ENCODE measurements around the gene ST8SIA2. TPM values are rescaled to one million over a fixed set of nuclear protein-coding genes. Genes with fewer than 3 reads are reported as not detected.

The ST8SIA2 gene
- polyA plus RNA-seq, 3 donors: not detected

- Histone ChIP-seq H3K4me1 (ENCODE audit: control insufficient read depth in 1 of 2, insufficient read depth in 2 of 2, low read length in 2 of 2) (no peaks in the 10 kb centered on the region), H4K20me1 (ENCODE audit: insufficient read depth, low read length) (no peaks in the 10 kb centered on the region), H3K79me2 (ENCODE audit: insufficient read depth, low read length) (no peaks in the 10 kb centered on the region), H3K9me3 (replicated peaks in 1 of 2; ENCODE audit: control insufficient read depth in 1 of 2, insufficient read depth in 1 of 2, low read length in 2 of 2) (no peaks in the 10 kb centered on the region), H3K27ac (ENCODE audit: low read depth in 1 of 2, low read length in 2 of 2) (no peak overlapping the region), H2AFZ (ENCODE audit: insufficient read depth, low read depth, low read length, poor library complexity, severe bottlenecking) (no peak overlapping the region), H3K36me3 (replicated peaks in 1 of 2; ENCODE audit: control insufficient read depth in 1 of 2, insufficient read depth in 2 of 2, low read length in 2 of 2) (no peaks in the 10 kb centered on the region), H3K27me3 (ENCODE audit: control insufficient read depth in 2 of 2, insufficient read depth in 2 of 2, low read length in 2 of 2) (no peaks in the 10 kb centered on the region), H3K4me2 (replicated peaks; ENCODE audit: extremely low read depth, low read length, poor library complexity, severe bottlenecking) (no peak overlapping the region), H3K4me3 (replicated peaks in 1 of 3; ENCODE audit: low read depth in 2 of 3, low read length in 3 of 3) (no peak overlapping the region), H3K9ac (ENCODE audit: insufficient read depth, low read length, poor library complexity, severe bottlenecking) (no peak overlapping the region)
- Mint-ChIP-seq H3K27me3 (ENCODE audit: low read depth in 3 of 3) (peaks cover 0 to under 1% (median 0%) of the 10 kb centered on the region in 3 donors), H3K4me3 (no peak overlapping the region), H3K36me3 (no peaks in the 10 kb centered on the region), H3K9me3 (peaks cover 0 to 2% (median 0%) of the 10 kb centered on the region in 7 donors), H3K27ac (no peak overlapping the region), H3K4me1 (no peaks in the 10 kb centered on the region)
- no peak for DNase-seq
- intact Hi-C loops (cut with micrococcal nuclease): no loop called here
- no peak for TF ChIP-seq CTCF (IDR thresholded peaks at IDR 0.05)
- WGBS (ENCODE audit: insufficient coverage): 94% methylated on average over 3 of the region's 3 CpGs
These were observed 49.7 kb downstream of the ST8SIA2 start for GRCh38 chr15:92443381-92443780.

- TF ChIP-seq CTCF (IDR thresholded peaks at IDR 0.05): no peak
- H3K4me2 ChIP-seq (replicated peaks; ENCODE audit: extremely low read depth, low read length, poor library complexity, severe bottlenecking): no peak overlapping the region
- H3K4me3 Mint-ChIP-seq: no peak overlapping the region
- H3K27ac Mint-ChIP-seq: no peak overlapping the region
- DNase-seq: no peak
- no peaks in the 10 kb centered on the region for H3K27me3 ChIP-seq (ENCODE audit: control insufficient read depth in 2 of 2, insufficient read depth in 2 of 2, low read length in 2 of 2)
- H3K79me2 ChIP-seq (ENCODE audit: insufficient read depth, low read length): no peaks in the 10 kb centered on the region
- no peaks in the 10 kb centered on the region for H3K9me3 ChIP-seq (replicated peaks in 1 of 2; ENCODE audit: control insufficient read depth in 1 of 2, insufficient read depth in 1 of 2, low read length in 2 of 2)
- H3K27ac ChIP-seq (ENCODE audit: low read depth in 1 of 2, low read length in 2 of 2): no peak overlapping the region
- H3K4me1 Mint-ChIP-seq: no peaks in the 10 kb centered on the region
- no peaks in the 10 kb centered on the region for H3K4me1 ChIP-seq (ENCODE audit: control insufficient read depth in 1 of 2, insufficient read depth in 2 of 2, low read length in 2 of 2)
- H3K9me3 Mint-ChIP-seq: peaks cover 0 to 2% (median 0%) of the 10 kb centered on the region in 7 donors
- no peak overlapping the region for H3K4me3 ChIP-seq (replicated peaks in 1 of 3; ENCODE audit: low read depth in 2 of 3, low read length in 3 of 3)
- no peak overlapping the region for H3K9ac ChIP-seq (ENCODE audit: insufficient read depth, low read length, poor library complexity, severe bottlenecking)
- peaks cover 0 to 2% (median 0%) of the 10 kb centered on the region in 3 donors for H3K27me3 Mint-ChIP-seq (ENCODE audit: low read depth in 3 of 3)
- H2AFZ ChIP-seq (ENCODE audit: insufficient read depth, low read depth, low read length, poor library complexity, severe bottlenecking): no peak overlapping the region
- intact Hi-C loops (cut with micrococcal nuclease): no loop called here
- H3K36me3 Mint-ChIP-seq: no peaks in the 10 kb centered on the region
- no peaks in the 10 kb centered on the region for H4K20me1 ChIP-seq (ENCODE audit: insufficient read depth, low read length)
- WGBS (ENCODE audit: insufficient coverage): 99% methylated on average over 12 of the region's 21 CpGs
- H3K36me3 ChIP-seq (replicated peaks in 1 of 2; ENCODE audit: control insufficient read depth in 1 of 2, insufficient read depth in 2 of 2, low read length in 2 of 2): no peaks in the 10 kb centered on the region
These were observed 51.0 kb downstream of the ST8SIA2 start for GRCh38 chr15:92444631-92445030.

Data from CD14-positive monocyte (primary cell).